K562 (cell line): ENCODE measurements around the gene USH1G. TPM values are rescaled to one million over a fixed set of nuclear protein-coding genes. Genes with fewer than 3 reads are reported as not detected.

ENCODE experiments used
- ARNT ChIP-seq, 2 experiments: fragments of 450-650 bp; IDR thresholded peaks; 2 replicates each; pipeline ENCODE4 v1.6.1; 2016; ENCODE audit warnings: mild to moderate bottlenecking in 1 of 2
- CBFA2T2 ChIP-seq: fragments of 450-650 bp; conservative IDR thresholded peaks from 2 replicates; pipeline ENCODE4 v1.6.1; 2017; ENCODE audit warnings: mild to moderate bottlenecking
- EWSR1 ChIP-seq: fragments of 450-650 bp; IDR thresholded peaks from 2 replicates; pipeline ENCODE4 v1.6.1; 2018; ENCODE audit warnings: borderline replicate concordance, mild to moderate bottlenecking, low read depth, moderate library complexity; ENCODE audit not compliant: partially characterized antibody
- FOXM1 ChIP-seq, 2 experiments: fragments of 450-650 bp in 1 of 2; sonication (generic) in 1 of 2; formaldehyde crosslinking in 1 of 2; IDR thresholded peaks; 2 replicates each; pipeline versions ENCODE4 v1.6.1 to v1.9.0; 2017 to 2022; ENCODE audit warnings: low read depth in 2 of 2, mild to moderate bottlenecking in 2 of 2, missing genetic modification reagents in 1 of 2, moderate library complexity in 1 of 2
- MTA3 ChIP-seq: fragments of 450-650 bp; formaldehyde crosslinking; IDR thresholded peaks from 2 replicates; pipeline ENCODE4 v1.6.1; 2017; ENCODE audit warnings: mild to moderate bottlenecking, borderline replicate concordance
- MYNN ChIP-seq, 2 experiments: sonication (generic); formaldehyde crosslinking in 1 of 2; IDR thresholded peaks; 2 replicates each; pipeline versions ENCODE4 v1.5.0 to v1.6.1; 2016 to 2020; ENCODE audit warnings: antibody characterized with exemption in 1 of 2, missing genetic modification reagents in 1 of 2
- PCBP2 ChIP-seq: fragments of 200-400 bp; formaldehyde crosslinking; IDR thresholded peaks from 2 replicates; pipeline ENCODE4 v1.6.1; 2018; ENCODE audit warnings: low read length, low read depth, mild to moderate bottlenecking, moderate library complexity; ENCODE audit not compliant: poor library complexity, severe bottlenecking
- SMAD1 ChIP-seq: fragments of 150-350 bp; IDR thresholded peaks from 2 replicates; pipeline ENCODE4 v1.6.1; 2014; ENCODE audit warnings: low read length, low read depth; ENCODE audit not compliant: partially characterized antibody
- SRSF9 ChIP-seq: fragments of 200-400 bp; formaldehyde crosslinking; IDR thresholded peaks from 2 replicates; pipeline ENCODE4 v1.6.1; 2017; ENCODE audit warnings: low read depth, low read length, borderline replicate concordance
- ZKSCAN8 ChIP-seq: fragments of 200-800 bp; sonication (Bioruptor generic); IDR thresholded peaks from 2 replicates; pipeline ENCODE4 v1.6.1; 2016; ENCODE audit warnings: missing genetic modification characterization, missing compliant biosample characterization
- ZNF384 ChIP-seq: IDR thresholded peaks from 2 replicates; pipeline ENCODE4 v1.6.1; 2012; ENCODE audit warnings: low read depth, low read length, improper control_type of control experiment
- polyA plus RNA-seq, 8 experiments: library from polyadenylated mRNA; depleted of rRNA in 4 of 8; stranded (reverse) in 5 of 8; unstranded in 3 of 8; fragments of >200 nt; fragmentation: Nextera tagmentation in 2 of 8; fragmentation: Illumina TruSeq in 1 of 8; extraction: Ambion mirVana in 2 of 8; extraction: Trizol in 1 of 8; gene quantifications; 2 replicates each; pipeline versions ENCODE4 v1.2.1 to v1.2.3, GENCODE V29; 2011 to 2014; ENCODE audit warnings: inconsistent platforms in 1 of 8, missing spikeins in 1 of 8
- total RNA-seq, 7 experiments: library from RNA; depleted of rRNA in 6 of 7; stranded (reverse); fragments of >200 nt in 6 of 7; fragmentation: Illumina TruSeq in 2 of 7; extraction: Trizol in 2 of 7; gene quantifications; 2 replicates each; pipeline versions ENCODE4 v1.2.1 to v1.2.3, GENCODE V29; 2011 to 2021; ENCODE audit warnings: low replicate concordance in 1 of 7
- TF ChIP-seq, protein P1 (sequence below): sonication (generic); formaldehyde crosslinking; IDR thresholded peaks from 2 replicates; pipeline ENCODE4 v1.8.1; 2023; ENCODE audit warnings: mild to moderate bottlenecking, missing genetic modification reagents
- TF ChIP-seq, protein P2 (sequence below): sonication (generic); formaldehyde crosslinking; IDR thresholded peaks from 2 replicates; pipeline ENCODE4 v1.8.1; 2023; ENCODE audit warnings: mild to moderate bottlenecking, missing genetic modification reagents
- TF ChIP-seq, protein P3 (sequence below): fragments of 250-450 bp; sonication (Bioruptor Pico); IDR thresholded peaks from 2 replicates; pipeline ENCODE4 v1.5.0; 2021; ENCODE audit warnings: mild to moderate bottlenecking, borderline replicate concordance

The USH1G gene
- total and polyA plus RNA-seq, 9 of the 15 experiments (the other 6 are each of a cell fraction or from before 2014, with no cell fraction given): 0.22 to 1.00 (median 0.64) TPM; not detected in 2

DNA sequence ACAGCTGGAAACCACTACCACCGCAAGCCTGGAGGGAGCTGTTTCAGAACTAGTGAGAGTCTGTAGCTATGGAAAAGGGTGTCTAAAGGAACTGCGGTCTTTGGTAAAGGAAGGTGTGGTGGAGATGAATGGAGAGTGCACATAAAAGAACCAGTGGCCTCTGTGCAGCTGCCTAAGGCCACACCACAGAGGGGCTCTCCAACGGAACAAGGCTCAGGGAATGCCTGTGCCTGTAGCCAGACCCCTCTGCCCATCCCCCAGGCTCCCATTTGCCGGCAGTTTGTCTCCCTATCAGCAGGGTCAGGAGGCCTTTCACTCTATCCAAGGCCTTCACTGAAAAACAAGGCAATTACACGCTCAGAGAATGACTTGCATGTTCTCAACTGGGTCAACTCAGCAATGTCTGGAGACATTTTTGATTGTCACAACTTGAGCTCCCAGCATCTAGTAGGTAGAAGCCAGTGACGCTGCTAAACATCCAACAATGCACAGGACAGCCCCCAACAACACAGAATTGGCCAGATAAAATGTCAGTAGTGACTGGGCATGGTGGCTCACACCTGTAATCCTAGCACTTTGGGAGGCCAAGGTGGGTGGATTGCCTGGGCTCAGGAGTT is 47.0 kb downstream of the USH1G start (continued):
- no peak for TF ChIP-seq MYNN (IDR thresholded peaks at IDR 0.05)
- TF ChIP-seq MYNN (CRISPR knock-in tag; IDR thresholded peaks at IDR 0.05): no peak
- TF ChIP-seq ZKSCAN8: peak; percentile 54; the same call in 1 of the 2 replicates
- no peak for TF ChIP-seq EWSR1
- TF ChIP-seq, protein P1, sequence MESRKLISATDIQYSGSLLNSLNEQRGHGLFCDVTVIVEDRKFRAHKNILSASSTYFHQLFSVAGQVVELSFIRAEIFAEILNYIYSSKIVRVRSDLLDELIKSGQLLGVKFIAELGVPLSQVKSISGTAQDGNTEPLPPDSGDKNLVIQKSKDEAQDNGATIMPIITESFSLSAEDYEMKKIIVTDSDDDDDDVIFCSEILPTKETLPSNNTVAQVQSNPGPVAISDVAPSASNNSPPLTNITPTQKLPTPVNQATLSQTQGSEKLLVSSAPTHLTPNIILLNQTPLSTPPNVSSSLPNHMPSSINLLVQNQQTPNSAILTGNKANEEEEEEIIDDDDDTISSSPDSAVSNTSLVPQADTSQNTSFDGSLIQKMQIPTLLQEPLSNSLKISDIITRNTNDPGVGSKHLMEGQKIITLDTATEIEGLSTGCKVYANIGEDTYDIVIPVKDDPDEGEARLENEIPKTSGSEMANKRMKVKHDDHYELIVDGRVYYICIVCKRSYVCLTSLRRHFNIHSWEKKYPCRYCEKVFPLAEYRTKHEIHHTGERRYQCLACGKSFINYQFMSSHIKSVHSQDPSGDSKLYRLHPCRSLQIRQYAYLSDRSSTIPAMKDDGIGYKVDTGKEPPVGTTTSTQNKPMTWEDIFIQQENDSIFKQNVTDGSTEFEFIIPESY (CRISPR knock-in tag): no peak
- TF ChIP-seq FOXM1 (IDR thresholded peaks at IDR 0.05; ENCODE audit: low read depth): peak; percentile 40; the same call in 1 of the 2 replicates
- no peak for TF ChIP-seq FOXM1 (CRISPR knock-in tag; IDR thresholded peaks at IDR 0.05; ENCODE audit: low read depth)
- TF ChIP-seq, protein P2, sequence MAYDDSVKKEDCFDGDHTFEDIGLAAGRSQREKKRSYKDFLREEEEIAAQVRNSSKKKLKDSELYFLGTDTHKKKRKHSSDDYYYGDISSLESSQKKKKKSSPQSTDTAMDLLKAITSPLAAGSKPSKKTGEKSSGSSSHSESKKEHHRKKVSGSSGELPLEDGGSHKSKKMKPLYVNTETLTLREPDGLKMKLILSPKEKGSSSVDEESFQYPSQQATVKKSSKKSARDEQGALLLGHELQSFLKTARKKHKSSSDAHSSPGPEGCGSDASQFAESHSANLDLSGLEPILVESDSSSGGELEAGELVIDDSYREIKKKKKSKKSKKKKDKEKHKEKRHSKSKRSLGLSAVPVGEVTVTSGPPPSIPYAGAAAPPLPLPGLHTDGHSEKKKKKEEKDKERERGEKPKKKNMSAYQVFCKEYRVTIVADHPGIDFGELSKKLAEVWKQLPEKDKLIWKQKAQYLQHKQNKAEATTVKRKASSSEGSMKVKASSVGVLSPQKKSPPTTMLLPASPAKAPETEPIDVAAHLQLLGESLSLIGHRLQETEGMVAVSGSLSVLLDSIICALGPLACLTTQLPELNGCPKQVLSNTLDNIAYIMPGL (CRISPR knock-in tag): no peak
- no peak for TF ChIP-seq PCBP2
- 0 out of 2 replicates have a peak, but pooled peaks have one; percentile 62 for TF ChIP-seq MTA3
- TF ChIP-seq SMAD1: no peak
- 0 out of 4 replicates have a peak, but pooled peaks of 1 of the 2 experiments have one; percentile 55 for TF ChIP-seq ARNT (IDR thresholded peaks at IDR 0.05)
- TF ChIP-seq CBFA2T2: peak; percentile 43
- TF ChIP-seq, protein P3, sequence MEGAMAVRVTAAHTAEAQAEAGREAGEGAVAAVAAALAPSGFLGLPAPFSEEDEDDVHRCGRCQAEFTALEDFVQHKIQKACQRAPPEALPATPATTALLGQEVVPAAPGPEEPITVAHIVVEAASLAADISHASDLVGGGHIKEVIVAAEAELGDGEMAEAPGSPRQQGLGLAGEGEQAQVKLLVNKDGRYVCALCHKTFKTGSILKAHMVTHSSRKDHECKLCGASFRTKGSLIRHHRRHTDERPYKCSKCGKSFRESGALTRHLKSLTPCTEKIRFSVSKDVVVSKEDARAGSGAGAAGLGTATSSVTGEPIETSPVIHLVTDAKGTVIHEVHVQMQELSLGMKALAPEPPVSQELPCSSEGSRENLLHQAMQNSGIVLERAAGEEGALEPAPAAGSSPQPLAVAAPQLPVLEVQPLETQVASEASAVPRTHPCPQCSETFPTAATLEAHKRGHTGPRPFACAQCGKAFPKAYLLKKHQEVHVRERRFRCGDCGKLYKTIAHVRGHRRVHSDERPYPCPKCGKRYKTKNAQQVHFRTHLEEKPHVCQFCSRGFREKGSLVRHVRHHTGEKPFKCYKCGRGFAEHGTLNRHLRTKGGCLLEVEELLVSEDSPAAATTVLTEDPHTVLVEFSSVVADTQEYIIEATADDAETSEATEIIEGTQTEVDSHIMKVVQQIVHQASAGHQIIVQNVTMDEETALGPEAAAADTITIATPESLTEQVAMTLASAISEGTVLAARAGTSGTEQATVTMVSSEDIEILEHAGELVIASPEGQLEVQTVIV: no peak; the same call in 1 of the 2 replicates
- no peak for TF ChIP-seq ZNF384
- TF ChIP-seq SRSF9: no peak
